Pancreas (tissue), 10 donors: ENCODE measurements around the gene NTMT1. TPM values are rescaled to one million over a fixed set of nuclear protein-coding genes. Genes with fewer than 3 reads are reported as not detected.

Source experiments
- ATAC-seq, 4 donors: fragments of 200-7000 bp; cut with Tn5 transposase; one replicate each; pipeline versions ENCODE4 v1.8.0 to v1.9.1; 2020; ENCODE audit warnings: mild to moderate bottlenecking in 4 of 4, moderate library complexity in 4 of 4
- DNase-seq, 6 donors: peaks; one replicate each; pipeline ENCODE4 v3.0.0-alpha.2; 2020
- FAIRE-seq: peaks from 2 replicates; lab custom pipeline; 2012; peaks lifted over from hg19 to GRCh38; lab: Jason Lieb, UNC
- H3K27ac ChIP-seq, 4 donors: fragments of 200-600 bp; sonication (generic); 1 replicate in 3 of 4; 2 replicates in 1 of 4; pipeline versions ENCODE4 v1.5.0 to v1.8.0; 2020
- H3K27me3 ChIP-seq, 4 donors: fragments of 200-600 bp; one replicate each; pipeline ENCODE4 v1.8.0; 2021
- H3K36me3 ChIP-seq, 3 donors: fragments of 200-600 bp; sonication (generic) in 1 of 3; one replicate each; pipeline versions ENCODE4 v1.5.0 to v1.8.0; 2020 to 2021
- H3K4me1 ChIP-seq, 3 donors: fragments of 200-600 bp; one replicate each; pipeline ENCODE4 v1.8.0; 2021
- H3K4me3 ChIP-seq, 4 donors: fragments of 200-600 bp; sonication (generic) in 2 of 4; one replicate each; pipeline versions ENCODE4 v1.5.0 to v1.8.0; 2020 to 2021
- H3K9me3 ChIP-seq, 4 donors: fragments of 200-600 bp; one replicate each; pipeline ENCODE4 v1.8.0; 2021
- WGBS, 2 donors: extraction: QIAGEN DNeasy Blood & Tissue Kit; methylation state at CpG; one replicate each; pipeline ENCODE4 v1.1.7; 2013; 5-methylcytosine and 5-hydroxymethylcytosine counted together
- intact Hi-C, 3 donors: fragments of 100-400 bp; cut with DNase I; formaldehyde crosslinking; loops; one replicate each; pipeline versions ENCODE4 v1.11.1 to v1.14.2; 2022
- polyA plus RNA-seq, 2 donors: library from polyadenylated mRNA; stranded (reverse); fragments of 200-250 nt; gene quantifications; one replicate each; pipeline ENCODE4 v1.2.3, GENCODE V29; 2013
- total RNA-seq, 6 donors: library from RNA; stranded (reverse); fragmentation: NEBNext Ultra II Directional in 4 of 6; extraction: Animal tissue kit (Norgen Biotek cat#: 25700) in 4 of 6; gene quantifications; one replicate each; pipeline versions ENCODE4 v1.2.1 to v1.2.4, GENCODE V29; 2021 to 2023
- TF ChIP-seq, protein P1 (sequence below), 4 donors: fragments of 200-600 bp; sonication (generic) in 3 of 4; IDR thresholded peaks; one replicate each; pipeline versions ENCODE4 v1.5.0 to v1.8.0; 2021; ENCODE audit warnings: antibody characterized with exemption in 4 of 4
- donor health status: healthy with polysubstance abuse.
- donor health status: DM: no; HTN: no; CAD: no; lungs with moderate emphysema.
- donor health status: DM: no; HTN: no; CAD: no.
- donor health status: control.
- donor health status: control.
- donor health status: Bipolar disorder and iron deficiency.
- donor health status: DM: yes; HTN: yes; CAD: no.
- donor health status: DM: no; HTN: no; CAD: no.
- donor health status: DM: no; HTN: no; CAD: no.
- donor health status: DM: yes; HTN: yes; CAD: no.

The NTMT1 gene
- total and polyA plus RNA-seq, 8 donors: 11.3 to 29.0 (median 17.2) TPM

DNA sequence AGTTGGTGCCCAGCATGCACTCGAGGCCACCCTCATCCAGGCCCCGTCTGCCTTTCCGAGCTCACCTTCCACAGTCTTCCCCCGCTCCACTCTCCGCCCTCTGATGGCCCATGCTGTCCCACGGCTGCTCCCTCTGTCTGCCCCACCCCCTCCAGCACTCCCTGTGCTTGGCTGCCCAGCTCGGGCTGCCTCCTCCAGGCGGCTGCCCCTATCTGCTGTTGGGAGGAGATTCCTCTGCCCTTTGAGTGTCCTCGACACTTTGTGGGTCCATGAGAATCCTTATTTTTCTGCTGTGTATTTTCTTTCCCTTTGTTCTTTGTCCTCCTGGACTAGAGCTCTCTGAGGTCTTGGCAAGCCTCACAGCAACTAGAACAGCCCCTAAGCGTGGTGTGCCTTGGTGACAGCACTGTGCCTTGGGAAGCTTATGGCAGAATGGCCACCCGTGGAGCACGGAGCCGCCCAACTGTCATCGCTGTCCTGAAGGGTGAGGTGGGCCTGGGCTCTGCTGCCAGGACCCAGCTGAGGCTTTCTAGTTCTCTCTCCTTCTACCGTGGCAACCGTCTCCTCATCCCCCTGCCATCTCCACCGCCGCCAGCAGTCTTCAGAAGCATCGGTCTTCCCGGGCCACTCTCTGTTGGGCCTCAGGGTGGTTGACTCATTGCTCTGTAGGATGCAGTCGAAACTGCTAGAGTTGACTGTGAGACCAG lies 5.2 kb downstream of the NTMT1 start:
- FAIRE-seq: no peak
- TF ChIP-seq, protein P1, sequence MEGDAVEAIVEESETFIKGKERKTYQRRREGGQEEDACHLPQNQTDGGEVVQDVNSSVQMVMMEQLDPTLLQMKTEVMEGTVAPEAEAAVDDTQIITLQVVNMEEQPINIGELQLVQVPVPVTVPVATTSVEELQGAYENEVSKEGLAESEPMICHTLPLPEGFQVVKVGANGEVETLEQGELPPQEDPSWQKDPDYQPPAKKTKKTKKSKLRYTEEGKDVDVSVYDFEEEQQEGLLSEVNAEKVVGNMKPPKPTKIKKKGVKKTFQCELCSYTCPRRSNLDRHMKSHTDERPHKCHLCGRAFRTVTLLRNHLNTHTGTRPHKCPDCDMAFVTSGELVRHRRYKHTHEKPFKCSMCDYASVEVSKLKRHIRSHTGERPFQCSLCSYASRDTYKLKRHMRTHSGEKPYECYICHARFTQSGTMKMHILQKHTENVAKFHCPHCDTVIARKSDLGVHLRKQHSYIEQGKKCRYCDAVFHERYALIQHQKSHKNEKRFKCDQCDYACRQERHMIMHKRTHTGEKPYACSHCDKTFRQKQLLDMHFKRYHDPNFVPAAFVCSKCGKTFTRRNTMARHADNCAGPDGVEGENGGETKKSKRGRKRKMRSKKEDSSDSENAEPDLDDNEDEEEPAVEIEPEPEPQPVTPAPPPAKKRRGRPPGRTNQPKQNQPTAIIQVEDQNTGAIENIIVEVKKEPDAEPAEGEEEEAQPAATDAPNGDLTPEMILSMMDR (IDR thresholded peaks at IDR 0.05): no peak
- Histone ChIP-seq H3K4me1 (peaks cover 5 to 17% (median 17%) of the 10 kb centered on the region in 3 donors), H3K27me3 (no peaks in the 10 kb centered on the region), H3K27ac (no peak overlapping the region), H3K9me3 (no peaks in the 10 kb centered on the region), H3K36me3 (peaks cover 7 to 31% (median 18%) of the 10 kb centered on the region in 3 donors), H3K4me3 (no peak overlapping the region)
- intact Hi-C loops: no loop called here
- no peak for DNase-seq
- 73% methylated on average over 21 of the region's 21 CpGs for WGBS, 2 donors
- ATAC-seq: no peak

DNA sequence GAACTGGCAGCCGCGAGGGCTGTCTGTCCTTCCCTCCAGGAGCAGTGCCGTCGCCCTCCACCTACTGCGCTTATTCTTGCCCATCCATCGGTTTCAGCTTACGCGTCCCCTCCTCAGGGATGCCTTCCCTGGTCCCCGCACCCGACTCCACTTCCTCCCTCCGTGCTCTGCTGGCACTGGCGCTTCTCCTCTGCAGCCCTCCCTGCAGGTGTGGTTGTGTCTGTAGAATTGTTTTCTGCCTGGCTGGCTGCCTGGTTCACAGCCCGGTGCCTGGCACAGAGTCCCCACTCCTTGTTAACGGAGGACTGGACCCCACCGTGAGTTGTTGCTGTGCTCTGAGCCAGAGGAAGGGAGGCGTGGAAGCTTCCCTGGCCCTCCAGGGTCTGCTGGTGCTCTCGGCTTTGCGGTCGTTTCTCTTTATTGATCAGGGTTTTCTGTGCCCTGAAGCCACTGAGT lies 5.7 kb downstream of the NTMT1 start:
- WGBS, 2 donors: 63 to 67% methylated on average over 19 of the region's 19 CpGs
- ATAC-seq: no peak
- Histone ChIP-seq H3K36me3 (peaks cover 7 to 36% (median 23%) of the 10 kb centered on the region in 3 donors), H3K4me3 (no peak overlapping the region), H3K9me3 (no peaks in the 10 kb centered on the region), H3K27me3 (no peaks in the 10 kb centered on the region), H3K4me1 (peaks cover 5 to 17% (median 17%) of the 10 kb centered on the region in 3 donors), H3K27ac (no peak overlapping the region)
- no peak for FAIRE-seq
- TF ChIP-seq, protein P1 (IDR thresholded peaks at IDR 0.05): no peak
- DNase-seq: no peak
- intact Hi-C loops: no loop called here

DNA sequence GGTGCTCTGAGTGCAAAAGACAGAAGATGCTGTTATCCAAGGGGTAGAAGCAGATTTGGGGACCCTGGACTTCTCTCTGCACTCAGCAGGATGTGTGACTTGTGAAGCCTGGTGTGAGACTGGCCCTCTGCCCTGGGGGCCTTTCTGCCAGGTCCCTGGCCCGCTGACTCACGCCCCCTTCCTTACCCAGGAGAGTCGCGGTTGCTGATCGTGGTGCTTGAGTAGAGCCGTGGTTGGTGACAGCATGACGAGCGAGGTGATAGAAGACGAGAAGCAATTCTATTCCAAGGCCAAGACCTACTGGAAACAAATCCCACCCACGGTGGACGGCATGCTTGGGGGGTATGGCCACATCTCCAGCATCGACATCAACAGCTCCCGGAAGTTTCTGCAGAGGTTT lies 6.5 kb downstream of the NTMT1 start:
- TF ChIP-seq, protein P1 (IDR thresholded peaks at IDR 0.05): no peak
- Histone ChIP-seq H3K27me3 (no peaks in the 10 kb centered on the region), H3K4me1 (peaks cover 5 to 16% (median 12%) of the 10 kb centered on the region in 3 donors), H3K27ac (no peak overlapping the region), H3K4me3 (no peak overlapping the region), H3K36me3 (peaks cover 7 to 44% (median 29%) of the 10 kb centered on the region in 3 donors), H3K9me3 (no peaks in the 10 kb centered on the region)
- DNase-seq (no peak), FAIRE-seq (no peak), ATAC-seq (no peak)
- 80 to 83% methylated on average over 13 of the region's 13 CpGs for WGBS, 2 donors
- intact Hi-C loops: no loop called here

DNA sequence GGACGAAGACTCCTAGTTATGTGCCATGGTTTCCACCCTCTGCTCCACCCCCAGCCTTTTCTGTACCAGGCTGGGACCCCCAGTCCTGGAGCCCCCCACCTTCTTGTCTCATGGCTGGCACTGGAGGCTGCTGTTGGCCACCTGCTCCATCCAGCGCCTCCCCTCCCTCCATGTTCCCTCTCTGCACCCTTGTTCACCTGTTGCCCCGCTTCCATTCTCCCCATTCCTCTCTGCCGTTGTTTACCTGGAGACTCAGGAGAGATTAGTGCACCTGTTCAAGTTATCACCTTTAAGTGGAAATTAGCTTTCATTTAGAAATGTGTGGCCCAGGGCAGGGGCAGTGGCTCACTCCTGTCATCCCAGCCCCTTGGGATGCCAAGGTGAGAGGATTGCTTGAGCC lies 7.2 kb downstream of the NTMT1 start:
- ATAC-seq (no peak), DNase-seq (no peak), FAIRE-seq (no peak)
- 79 to 87% methylated on average over 4 of the region's 4 CpGs for WGBS, 2 donors
- TF ChIP-seq, protein P1 (IDR thresholded peaks at IDR 0.05): no peak
- Histone ChIP-seq H3K27ac (no peak overlapping the region), H3K36me3 (peaks cover 7 to 51% (median 36%) of the 10 kb centered on the region in 3 donors), H3K9me3 (no peaks in the 10 kb centered on the region), H3K4me3 (no peak overlapping the region), H3K4me1 (peaks cover 2 to 9% (median 5%) of the 10 kb centered on the region in 3 donors), H3K27me3 (no peaks in the 10 kb centered on the region)
- intact Hi-C loops: no loop called here

DNA sequence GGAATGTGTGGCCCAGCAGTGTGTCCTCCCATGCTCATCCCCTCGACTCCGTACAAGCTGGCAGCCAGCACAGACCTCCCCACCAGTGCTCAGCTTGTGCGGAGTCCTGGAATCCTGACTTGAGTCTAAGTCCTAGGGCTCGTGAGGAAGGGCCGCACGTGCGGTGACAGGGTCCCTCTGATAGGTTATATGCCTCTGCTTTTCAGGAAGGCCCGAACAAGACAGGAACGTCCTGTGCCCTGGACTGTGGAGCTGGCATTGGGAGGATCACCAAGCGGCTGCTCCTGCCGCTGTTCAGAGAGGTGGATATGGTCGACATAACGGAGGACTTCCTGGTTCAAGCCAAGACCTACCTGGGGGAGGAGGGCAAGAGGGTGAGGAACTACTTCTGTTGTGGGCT lies 7.9 kb downstream of the NTMT1 start:
- Histone ChIP-seq H3K36me3 (peaks cover 7 to 58% (median 38%) of the 10 kb centered on the region in 3 donors), H3K27me3 (no peaks in the 10 kb centered on the region), H3K4me1 (peaks cover 0 to 7% (median 0%) of the 10 kb centered on the region in 3 donors), H3K4me3 (no peak overlapping the region), H3K9me3 (no peaks in the 10 kb centered on the region), H3K27ac (no peak overlapping the region)
- 77 to 81% methylated on average over 13 of the region's 13 CpGs for WGBS, 2 donors
- intact Hi-C loops: no loop called here
- FAIRE-seq (no peak), DNase-seq (no peak), ATAC-seq (no peak)
- TF ChIP-seq, protein P1 (IDR thresholded peaks at IDR 0.05): no peak
